Measurements from ENCODE around the gene CHPF. TPM values are rescaled to one million over a fixed set of nuclear protein-coding genes. Genes with fewer than 3 reads are reported as not detected.

CHPF gene
- total RNA-seq, 1 experiment from 2014 or later = 17.5 TPM

DNA sequence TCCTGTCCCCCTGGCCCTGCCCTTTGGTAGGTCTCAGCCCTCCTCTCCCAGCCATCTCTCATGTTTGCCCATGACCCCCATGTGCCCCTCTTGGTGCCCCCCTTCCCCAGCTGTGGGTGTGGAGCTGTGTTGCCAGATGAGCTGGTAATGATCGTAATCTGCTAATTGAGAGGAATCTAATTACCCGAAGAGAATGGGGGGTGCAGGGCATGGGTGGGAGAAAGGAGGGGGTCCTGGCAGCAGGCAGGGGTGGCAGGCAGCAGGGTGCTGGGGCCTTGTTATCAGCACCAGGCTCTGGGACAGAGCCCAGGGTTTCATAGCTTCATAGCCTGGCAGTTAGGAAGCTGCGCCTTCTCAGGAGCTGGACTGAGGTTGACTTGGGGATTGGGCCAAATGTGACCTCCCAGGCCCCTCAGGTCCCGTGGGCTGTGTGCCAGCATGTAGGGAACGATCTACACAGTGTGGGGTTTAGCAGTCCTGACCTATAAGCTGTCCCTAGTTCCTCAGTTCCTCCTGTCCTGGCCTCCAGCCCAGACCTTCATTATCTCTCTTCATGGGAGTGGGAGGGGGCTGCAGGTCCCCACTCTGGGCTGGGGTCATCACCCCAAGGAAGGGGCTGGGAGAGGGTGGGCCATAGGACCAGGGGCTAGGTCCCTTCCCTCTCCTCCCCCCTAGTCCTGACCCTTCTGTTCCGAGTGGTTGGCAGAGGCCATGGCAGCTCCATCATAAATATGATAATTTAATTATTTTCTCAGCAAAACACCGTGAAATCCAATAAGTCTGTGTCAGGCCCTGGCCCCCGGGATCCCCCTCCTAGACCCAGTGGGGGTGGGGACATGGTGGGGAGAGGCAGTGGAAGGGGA, 35.8 kb downstream of the CHPF start:
- Histone ChIP-seq H3K4me3 (ENCODE audit: low read depth in 2 of 2, low read length in 2 of 2) (no peak overlapping the region), H3K27me3 (ENCODE audit: control insufficient read depth, insufficient read depth, low read length) (no peaks in the 10 kb centered on the region; the same call in 1 of the 2 replicates), H3K27ac (ENCODE audit: low read length) (no peak overlapping the region), H3K9me3 (ENCODE audit: control insufficient read depth, insufficient read depth, low read depth, low read length) (no peaks in the 10 kb centered on the region), H3K36me3 (ENCODE audit: control insufficient read depth, insufficient read depth, low read length) (no peaks in the 10 kb centered on the region), H3K4me1 (ENCODE audit: control insufficient read depth, insufficient read depth, low read length) (peaks cover 22% of the 10 kb centered on the region)
- intact Hi-C loops (cut with micrococcal nuclease; ENCODE audit: unreplicated experiment) (no loop called here), in situ Hi-C loops (cut with HindIII; ENCODE audit: low pct_unique_long_range_greater_than_20kb, low sequenced_read_pairs) (no loop called here)
- TF ChIP-seq, protein P1, sequence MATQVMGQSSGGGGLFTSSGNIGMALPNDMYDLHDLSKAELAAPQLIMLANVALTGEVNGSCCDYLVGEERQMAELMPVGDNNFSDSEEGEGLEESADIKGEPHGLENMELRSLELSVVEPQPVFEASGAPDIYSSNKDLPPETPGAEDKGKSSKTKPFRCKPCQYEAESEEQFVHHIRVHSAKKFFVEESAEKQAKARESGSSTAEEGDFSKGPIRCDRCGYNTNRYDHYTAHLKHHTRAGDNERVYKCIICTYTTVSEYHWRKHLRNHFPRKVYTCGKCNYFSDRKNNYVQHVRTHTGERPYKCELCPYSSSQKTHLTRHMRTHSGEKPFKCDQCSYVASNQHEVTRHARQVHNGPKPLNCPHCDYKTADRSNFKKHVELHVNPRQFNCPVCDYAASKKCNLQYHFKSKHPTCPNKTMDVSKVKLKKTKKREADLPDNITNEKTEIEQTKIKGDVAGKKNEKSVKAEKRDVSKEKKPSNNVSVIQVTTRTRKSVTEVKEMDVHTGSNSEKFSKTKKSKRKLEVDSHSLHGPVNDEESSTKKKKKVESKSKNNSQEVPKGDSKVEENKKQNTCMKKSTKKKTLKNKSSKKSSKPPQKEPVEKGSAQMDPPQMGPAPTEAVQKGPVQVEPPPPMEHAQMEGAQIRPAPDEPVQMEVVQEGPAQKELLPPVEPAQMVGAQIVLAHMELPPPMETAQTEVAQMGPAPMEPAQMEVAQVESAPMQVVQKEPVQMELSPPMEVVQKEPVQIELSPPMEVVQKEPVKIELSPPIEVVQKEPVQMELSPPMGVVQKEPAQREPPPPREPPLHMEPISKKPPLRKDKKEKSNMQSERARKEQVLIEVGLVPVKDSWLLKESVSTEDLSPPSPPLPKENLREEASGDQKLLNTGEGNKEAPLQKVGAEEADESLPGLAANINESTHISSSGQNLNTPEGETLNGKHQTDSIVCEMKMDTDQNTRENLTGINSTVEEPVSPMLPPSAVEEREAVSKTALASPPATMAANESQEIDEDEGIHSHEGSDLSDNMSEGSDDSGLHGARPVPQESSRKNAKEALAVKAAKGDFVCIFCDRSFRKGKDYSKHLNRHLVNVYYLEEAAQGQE (IDR thresholded peaks at IDR 0.05; ENCODE audit: insufficient read depth in 1 of 2, low read depth in 2 of 2, low read length in 1 of 2) = peak; percentile 72 to 77; a peak in 3 of 4 replicates
- TF ChIP-seq SIN3A (IDR thresholded peaks at IDR 0.05; ENCODE audit: borderline replicate concordance, insufficient read depth, low read depth, low read length) (no peak), CTCF (IDR thresholded peaks at IDR 0.05) (no peak)
- POLR2A ChIA-PET = interaction anchor here (0.5 to 0.7 kb wide), 2 partner anchors 120 to 611 kb away, joined by 3 to 4 read pairs; no protein-coding TSS in a partner anchor
- no peak for DNase-seq (ENCODE audit: low read depth, low spot score)
- no TSS peak for BruUV-seq (replicated peaks)
- no peak for ATAC-seq
- CTCF ChIA-PET = interaction anchor here (0.6 to 3.0 kb wide), 4 partner anchors 12 to 31 kb away, joined by 3 to 24 read pairs (median 4); a partner anchor contains a TSS

- H3K4me3 ChIP-seq (ENCODE audit: low read depth in 2 of 2, low read length in 2 of 2) = no peak overlapping the region
- no peaks in the 10 kb centered on the region for H3K36me3 ChIP-seq (ENCODE audit: control insufficient read depth, insufficient read depth, low read length)
- CTCF ChIA-PET = interaction anchor here (0.6 to 1.4 kb wide), 5 partner anchors 15 to 110 kb away, joined by 3 to 4 read pairs (median 3); no protein-coding TSS in a partner anchor
- DNase-seq (ENCODE audit: low read depth, low spot score) (no peak), ATAC-seq (no peak)
- in situ Hi-C loops (cut with HindIII; ENCODE audit: low pct_unique_long_range_greater_than_20kb, low sequenced_read_pairs) (no loop called here), intact Hi-C loops (cut with micrococcal nuclease; ENCODE audit: unreplicated experiment) (no loop called here)
- no peaks in the 10 kb centered on the region for H3K9me3 ChIP-seq (ENCODE audit: control insufficient read depth, insufficient read depth, low read depth, low read length)
- H3K27ac ChIP-seq (ENCODE audit: low read length) = no peak overlapping the region
- no peaks in the 10 kb centered on the region for H3K27me3 ChIP-seq (ENCODE audit: control insufficient read depth, insufficient read depth, low read length)
- POLR2A ChIA-PET = interaction anchor here (0.6 to 0.7 kb wide), 2 partner anchors 8 to 610 kb away, joined by 3 to 4 read pairs; partner anchors contain the start of gene GMPPA
- peaks cover 14% of the 10 kb centered on the region for H3K4me1 ChIP-seq (ENCODE audit: control insufficient read depth, insufficient read depth, low read length)
- BruUV-seq (replicated peaks) = no TSS peak
- TF ChIP-seq SIN3A (IDR thresholded peaks at IDR 0.05; ENCODE audit: borderline replicate concordance, insufficient read depth, low read depth, low read length) (no peak), POLR2AphosphoS5 (IDR thresholded peaks at IDR 0.05; ENCODE audit: low read depth, low read length) (no peak), CTCF (IDR thresholded peaks at IDR 0.05) (no peak), TCF7L2 (IDR thresholded peaks at IDR 0.05; ENCODE audit: low read depth, low read length) (no peak)
- TF ChIP-seq, protein P1 (IDR thresholded peaks at IDR 0.05; ENCODE audit: insufficient read depth in 1 of 2, low read depth in 2 of 2, low read length in 1 of 2) = no peak
These were observed 36.6 kb downstream of the CHPF start for GRCh38 chr2:219506802-219507526.

All from Panc1 (cell line).